ENCODE measurements around the gene RDM1.
"Not testable (repeated sequence)": the region's sequence is repeated elsewhere in the genome, so short reads cannot be mapped to it uniquely, and the experiment has no call there.

The RDM1 gene

GRCh38 chr17:35897772-35898171 is 32.8 kb downstream of the RDM1 start:
- DNase-seq = not testable (repeated sequence)

DNA sequence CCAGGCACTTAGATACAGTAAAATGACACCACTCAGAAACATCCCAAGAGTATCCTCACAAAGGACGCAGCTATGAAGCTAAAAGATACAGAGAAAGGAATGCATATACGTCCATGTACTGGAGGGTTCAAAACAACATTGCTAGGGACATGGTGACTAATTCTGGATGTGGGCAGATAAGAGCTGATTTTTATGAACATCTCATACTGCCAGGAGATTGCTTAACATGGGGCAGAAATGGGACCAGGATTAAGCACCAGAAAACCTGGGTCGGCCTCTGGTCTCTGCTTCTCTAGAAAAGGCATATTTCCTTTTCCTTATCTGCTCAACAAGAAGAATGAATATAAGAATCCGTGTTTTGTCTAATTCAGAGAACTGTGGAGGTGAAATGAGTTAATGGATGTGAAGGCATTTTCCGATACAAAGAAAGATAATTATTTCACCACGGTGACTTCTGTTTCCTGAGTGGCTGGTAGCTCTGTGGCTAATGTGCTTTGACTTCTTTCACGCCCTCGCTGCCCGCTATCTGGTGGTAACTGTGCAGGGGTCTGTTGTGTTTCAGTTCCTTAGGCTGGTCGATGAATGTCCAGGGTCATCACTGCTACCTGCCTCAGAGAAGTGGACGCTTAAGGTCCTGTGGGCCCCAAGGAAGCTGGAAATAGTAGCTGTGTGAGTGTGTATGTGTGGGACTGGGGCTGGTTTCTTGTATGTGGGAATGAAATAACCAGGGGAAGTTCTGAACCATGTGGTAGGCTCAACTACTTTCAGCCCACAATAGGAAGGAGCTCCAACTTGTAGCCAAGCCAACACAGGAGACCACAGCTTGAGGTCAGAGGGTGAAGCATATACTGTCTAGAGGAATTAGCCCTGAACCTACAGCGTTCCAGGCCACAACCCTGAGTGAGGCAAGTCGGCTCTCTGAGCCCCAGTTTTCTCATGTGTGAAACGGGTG is 34.7 kb downstream of the RDM1 start:
- no peak for DNase-seq

DNA sequence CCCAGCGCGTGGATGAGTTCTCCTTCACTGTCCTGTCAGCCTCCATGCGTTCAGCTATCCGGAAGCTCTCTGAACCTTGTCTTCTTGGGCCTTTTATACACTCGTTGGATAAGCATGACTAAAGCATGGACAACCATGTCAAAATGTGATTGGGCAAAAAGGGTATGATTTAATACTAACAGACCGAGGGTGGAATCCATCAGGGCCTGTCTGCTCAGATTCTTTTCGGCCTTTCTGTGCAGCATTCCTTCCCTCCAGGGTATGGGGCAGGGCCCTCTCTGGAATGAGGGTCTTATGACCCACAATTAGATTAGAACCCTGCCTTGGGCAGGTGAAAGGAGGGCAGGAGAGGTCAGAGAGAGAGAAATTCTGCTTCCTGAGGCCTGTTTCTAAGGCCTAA is 36.4 kb downstream of the RDM1 start:
- DNase-seq = no peak

- DNase-seq = no peak
Measured at GRCh38 chr17:35893751-35894150, 36.8 kb downstream of the RDM1 start.

- no peak for DNase-seq
Measured at GRCh38 chr17:35892091-35893035, 38.2 kb downstream of the RDM1 start.

- DNase-seq = no peak
Measured at GRCh38 chr17:35891269-35891668, 39.3 kb downstream of the RDM1 start.

DNA sequence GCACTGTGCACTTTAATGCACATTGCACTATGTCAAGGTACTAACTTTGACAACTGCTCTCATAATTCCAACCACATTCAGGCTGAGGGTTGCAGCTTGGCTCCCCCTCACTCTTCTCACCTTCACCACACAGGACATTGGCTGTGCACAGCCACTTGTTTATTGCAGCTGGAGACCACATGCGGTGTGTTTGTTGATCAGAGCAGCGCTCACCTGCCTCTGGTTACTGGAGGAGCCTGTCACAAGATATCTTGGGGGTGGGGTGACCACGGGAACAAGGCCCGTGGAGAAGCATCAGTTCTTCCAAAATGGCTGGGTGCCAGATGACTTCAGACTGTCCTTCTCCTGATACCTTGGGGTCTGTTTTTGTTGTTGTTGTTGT is 39.8 kb downstream of the RDM1 start:
- DNase-seq = peak; percentile 43

- DNase-seq = peak; percentile 17
Measured at GRCh38 chr17:35889818-35890773, 40.5 kb downstream of the RDM1 start.

- DNase-seq = no peak
Measured at GRCh38 chr17:35889241-35889640, 41.3 kb downstream of the RDM1 start.

GRCh38 chr17:35879773-35880654 is 50.6 kb downstream of the RDM1 start, which contains the start of gene CCL5:
Gene CCL5 (minus strand): TSS chr17:35880360.
- DNase-seq = no peak

GRCh38 chr17:35878361-35878760 is 52.2 kb downstream of the RDM1 start:
- DNase-seq = no peak

DNA sequence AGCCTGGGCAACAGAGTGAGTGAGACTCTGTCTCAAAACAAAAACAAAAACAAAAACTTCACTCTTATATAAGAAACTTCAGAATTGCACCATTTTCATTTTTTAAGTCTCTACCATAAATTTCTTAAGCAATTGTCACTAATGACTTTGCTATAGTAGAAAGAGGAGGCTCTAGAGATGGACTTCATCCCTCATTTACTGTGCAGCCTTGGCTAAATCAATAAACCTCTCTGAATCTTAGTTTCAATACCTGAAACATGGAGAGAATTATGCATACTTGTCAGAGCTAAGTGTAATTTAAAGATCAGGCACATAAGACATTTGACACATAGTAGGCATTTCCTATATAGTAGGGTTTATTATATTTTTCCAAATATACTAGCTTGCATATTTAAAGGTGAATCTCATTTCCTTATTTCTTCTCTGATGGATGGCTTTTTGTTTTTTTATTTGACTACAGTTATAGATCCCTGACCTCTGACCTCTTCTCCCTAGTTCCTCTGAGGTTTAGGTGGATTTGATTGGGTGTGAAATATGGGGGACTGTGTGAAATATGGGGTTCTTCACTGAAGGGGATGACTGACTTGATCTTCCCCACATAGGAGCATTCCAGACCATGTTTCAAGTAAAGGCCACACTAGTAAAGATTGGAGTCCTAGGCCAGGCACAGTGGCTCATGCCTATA is 53.1 kb downstream of the RDM1 start:
- DNase-seq = no peak

DNA sequence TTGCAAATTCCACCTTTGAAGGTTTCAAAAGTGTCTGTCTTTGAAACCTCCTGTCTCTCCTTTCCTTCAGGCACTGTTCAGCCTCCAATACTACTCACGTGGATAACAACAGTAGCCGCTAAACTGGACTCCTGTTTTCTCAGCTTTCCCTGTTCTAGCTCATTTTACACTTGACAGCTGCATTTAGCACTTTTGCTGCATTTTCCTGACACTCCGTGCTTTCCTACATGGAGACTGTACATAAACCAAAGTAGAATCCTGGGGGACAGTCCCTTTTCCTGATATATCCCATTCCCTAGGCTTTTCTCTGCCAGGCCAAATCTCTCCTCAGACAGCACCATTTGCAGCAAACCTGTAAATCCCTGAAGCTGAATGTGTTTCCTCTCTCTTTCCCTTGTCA is 54.0 kb downstream of the RDM1 start:
- DNase-seq = no peak

DNA sequence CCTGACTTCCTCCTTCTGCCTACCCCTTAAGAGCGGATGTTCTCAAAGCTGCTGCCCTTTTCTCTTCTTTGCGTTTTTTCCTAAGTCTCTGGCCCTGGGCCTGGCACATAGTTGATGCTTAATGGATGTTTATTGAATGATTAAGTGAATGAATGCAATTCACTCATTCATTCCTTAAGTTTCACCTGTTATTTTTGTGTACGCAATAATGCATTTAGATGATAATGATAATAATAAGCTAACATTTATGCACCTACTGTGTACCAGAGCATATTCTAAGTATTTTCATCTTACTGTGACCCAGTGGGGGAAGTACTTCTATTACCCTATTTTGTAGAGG is 54.8 kb downstream of the RDM1 start:
- DNase-seq = no peak

DNA sequence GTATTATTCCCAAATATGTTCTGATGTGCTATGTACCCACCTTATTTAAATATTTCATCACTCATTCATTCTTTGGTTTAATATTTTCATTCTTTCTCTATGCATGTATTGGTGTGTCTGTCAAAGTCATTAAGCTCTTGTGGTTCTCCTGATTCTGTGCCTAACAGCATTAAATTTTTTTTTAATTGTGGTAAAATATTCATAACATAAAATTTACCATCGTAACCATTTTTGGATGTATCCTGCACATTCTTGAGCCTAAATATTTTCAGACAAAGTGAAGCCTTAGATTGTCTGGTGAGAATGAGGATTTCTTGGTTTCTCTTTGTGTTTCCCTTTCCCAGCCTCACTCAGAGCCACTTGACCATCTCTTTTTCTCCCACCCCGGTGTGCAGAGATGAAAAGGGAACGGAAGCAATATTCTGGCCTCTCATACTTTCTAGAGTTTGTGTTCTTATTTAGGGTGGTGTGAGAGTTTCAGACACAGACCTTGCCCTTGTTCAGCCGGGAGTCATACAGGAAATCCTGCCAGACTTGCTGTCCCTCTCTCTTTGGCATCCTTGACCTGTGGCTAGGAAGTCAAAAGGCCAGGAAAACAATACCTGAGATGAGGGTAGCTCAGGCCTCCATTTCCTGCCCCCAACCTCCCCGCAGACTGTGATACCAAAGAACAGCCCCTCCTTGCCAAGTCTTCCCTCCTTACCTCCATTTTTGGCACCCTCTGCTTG is 55.3 kb downstream of the RDM1 start:
- DNase-seq = no peak

- no peak for DNase-seq
Measured at GRCh38 chr17:35872196-35872980, 58.2 kb downstream of the RDM1 start.

- DNase-seq = no peak
Measured at GRCh38 chr17:35870906-35871819, 59.4 kb downstream of the RDM1 start.

GRCh38 chr17:35868737-35869136 is 61.8 kb downstream of the RDM1 start, which contains the start of gene HEATR9:
Gene HEATR9 (minus strand): TSS chr17:35868891. CDS start chr17:35868742, 149 bp downstream.
- DNase-seq = no peak

All from NCI-H774 (cell line).